Measurements from ENCODE around the gene OR52B6.
"Not testable (repeated sequence)": the region's sequence is repeated elsewhere in the genome, so short reads cannot be mapped to it uniquely, and the experiment has no call there.

The OR52B6 gene

GRCh38 chr11:5593146-5593545 lies 12.5 kb downstream of the OR52B6 start:
- in situ Hi-C loops (cut with MboI; ENCODE audit: low sequenced_read_pairs), result no loop called here

GRCh38 chr11:5596607-5597201 lies 16.0 kb downstream of the OR52B6 start, which contains the start of gene TRIM6:
TRIM6 (plus strand) TSS chr11:5596637; CDS start chr11:5596898, 261 bp downstream.
- in situ Hi-C loops (cut with MboI; ENCODE audit: low sequenced_read_pairs), result no loop called here

- in situ Hi-C loops (cut with MboI; ENCODE audit: low sequenced_read_pairs), result no loop called here
Measured at GRCh38 chr11:5597953-5598352, 17.3 kb downstream of the OR52B6 start.

- in situ Hi-C loops (cut with MboI; ENCODE audit: low sequenced_read_pairs), result no loop called here
Measured at GRCh38 chr11:5600374-5600851, 19.7 kb downstream of the OR52B6 start.

GRCh38 chr11:5602791-5603190 lies 22.1 kb downstream of the OR52B6 start:
- in situ Hi-C loops (cut with MboI; ENCODE audit: low sequenced_read_pairs), result not testable (repeated sequence)

GRCh38 chr11:5603326-5603725 lies 22.6 kb downstream of the OR52B6 start:
- in situ Hi-C loops (cut with MboI; ENCODE audit: low sequenced_read_pairs), result no loop called here

- in situ Hi-C loops (cut with MboI; ENCODE audit: low sequenced_read_pairs), result no loop called here
Measured at GRCh38 chr11:5604896-5605295, 24.2 kb downstream of the OR52B6 start.

GRCh38 chr11:5605849-5606248 lies 25.2 kb downstream of the OR52B6 start:
- in situ Hi-C loops (cut with MboI; ENCODE audit: low sequenced_read_pairs), result no loop called here

GRCh38 chr11:5608808-5609207 lies 28.1 kb downstream of the OR52B6 start:
- in situ Hi-C loops (cut with MboI; ENCODE audit: low sequenced_read_pairs), result no loop called here

GRCh38 chr11:5610446-5610845 lies 29.8 kb downstream of the OR52B6 start:
- in situ Hi-C loops (cut with MboI; ENCODE audit: low sequenced_read_pairs), result no loop called here

- in situ Hi-C loops (cut with MboI; ENCODE audit: low sequenced_read_pairs), result no loop called here
Measured at GRCh38 chr11:5611627-5612026, 30.9 kb downstream of the OR52B6 start.

- in situ Hi-C loops (cut with MboI; ENCODE audit: low sequenced_read_pairs), result no loop called here
Measured at GRCh38 chr11:5618807-5619206, 38.1 kb downstream of the OR52B6 start.

- in situ Hi-C loops (cut with MboI; ENCODE audit: low sequenced_read_pairs), result no loop called here
Measured at GRCh38 chr11:5620651-5621521, 40.2 kb downstream of the OR52B6 start.

- in situ Hi-C loops (cut with MboI; ENCODE audit: low sequenced_read_pairs), result no loop called here
Measured at GRCh38 chr11:5621580-5621979, 40.9 kb downstream of the OR52B6 start.

- in situ Hi-C loops (cut with MboI; ENCODE audit: low sequenced_read_pairs), result no loop called here
Measured at GRCh38 chr11:5622802-5623201, 42.1 kb downstream of the OR52B6 start.

- in situ Hi-C loops (cut with MboI; ENCODE audit: low sequenced_read_pairs), result no loop called here
Measured at GRCh38 chr11:5624489-5625279, 44.0 kb downstream of the OR52B6 start, which contains the start of gene TRIM34. TRIM34 (plus strand) TSS chr11:5625001; CDS start chr11:5632332, 7,331 bp downstream.

GRCh38 chr11:5625281-5625680 lies 44.6 kb downstream of the OR52B6 start:
- in situ Hi-C loops (cut with MboI; ENCODE audit: low sequenced_read_pairs), result no loop called here

- in situ Hi-C loops (cut with MboI; ENCODE audit: low sequenced_read_pairs), result no loop called here
Measured at GRCh38 chr11:5626196-5626595, 45.5 kb downstream of the OR52B6 start.

GRCh38 chr11:5631417-5631816 lies 50.7 kb downstream of the OR52B6 start:
- in situ Hi-C loops (cut with MboI; ENCODE audit: low sequenced_read_pairs), result no loop called here
